Hepatocyte (in vitro differentiated cells): ENCODE results near the gene LRP1B. TPM values are rescaled to one million over a fixed set of nuclear protein-coding genes. Genes with fewer than 3 reads are reported as not detected.

Experiments used
- DNase-seq: peaks from one replicate; pipeline ENCODE4 v3.0.0-alpha.2; 2016; ENCODE audit warnings: low spot score
- H2AFZ ChIP-seq: fragments of 200-600 bp; sonication (generic); 2 replicates; pipeline ENCODE4 v1.6.0; 2016; ENCODE audit warnings: antibody characterized with exemption, mild to moderate bottlenecking
- H3K27ac ChIP-seq: fragments of 200-600 bp; sonication (generic); 2 replicates; pipeline ENCODE4 v1.5.1; 2016; ENCODE audit warnings: mild to moderate bottlenecking
- H3K27me3 ChIP-seq: fragments of 200-600 bp; sonication (generic); 2 replicates; pipeline ENCODE4 v1.6.1; 2016
- H3K36me3 ChIP-seq: fragments of 200-600 bp; sonication (generic); replicated peaks from 2 replicates; pipeline ENCODE4 v1.5.1; 2016; ENCODE audit warnings: low read depth; ENCODE audit not compliant: insufficient read depth
- H3K4me1 ChIP-seq: fragments of 200-600 bp; sonication (generic); 2 replicates; pipeline ENCODE4 v1.5.1; 2016; ENCODE audit warnings: mild to moderate bottlenecking, moderate library complexity; ENCODE audit not compliant: insufficient read depth
- H3K4me2 ChIP-seq: fragments of 200-600 bp; sonication (generic); 2 replicates; pipeline ENCODE4 v1.6.0; 2016
- H3K4me3 ChIP-seq: fragments of 200-600 bp; sonication (generic); 2 replicates; pipeline ENCODE4 v1.5.1; 2016; ENCODE audit warnings: mild to moderate bottlenecking
- H3K79me2 ChIP-seq: fragments of 200-600 bp; sonication (generic); 2 replicates; pipeline ENCODE4 v1.6.0; 2017; ENCODE audit warnings: mild to moderate bottlenecking
- H3K9me2 ChIP-seq: fragments of 200-600 bp; sonication (generic); replicated peaks from 2 replicates; pipeline ENCODE4 v1.6.0; 2017; ENCODE audit warnings: mild to moderate bottlenecking; ENCODE audit not compliant: insufficient read depth
- H3K9me3 ChIP-seq: fragments of 200-600 bp; sonication (generic); 2 replicates; pipeline ENCODE4 v1.5.1; 2016; ENCODE audit warnings: low read depth, mild to moderate bottlenecking
- H4K20me1 ChIP-seq: fragments of 200-600 bp; sonication (generic); 2 replicates; pipeline ENCODE4 v1.6.0; 2016; ENCODE audit warnings: mild to moderate bottlenecking; ENCODE audit not compliant: insufficient read depth, poor library complexity, severe bottlenecking
- CTCF ChIP-seq: fragments of 200-600 bp; sonication (generic); IDR thresholded peaks from 2 replicates; pipeline ENCODE4 v1.5.1; 2016; ENCODE audit warnings: antibody characterized with exemption, mild to moderate bottlenecking; ENCODE audit not compliant: poor library complexity
- EZH2 ChIP-seq: fragments of 200-600 bp; sonication (generic); IDR thresholded peaks from 2 replicates; pipeline ENCODE4 v1.6.1; 2016; ENCODE audit warnings: antibody characterized with exemption, mild to moderate bottlenecking, borderline replicate concordance
- EZH2phosphoT487 ChIP-seq: fragments of 200-600 bp; sonication (generic); IDR thresholded peaks from one replicate; pipeline ENCODE4 v1.6.1; 2018; ENCODE audit warnings: antibody characterized with exemption, mild to moderate bottlenecking, low read depth, moderate library complexity; ENCODE audit not compliant: unreplicated experiment, severe bottlenecking
- WGBS: methylation state at CpG from one replicate; pipeline ENCODE4 v1.1.6; 2016; ENCODE audit warnings: low lambda C conversion rate; ENCODE audit errors: missing lambda C conversion rate; 5-methylcytosine and 5-hydroxymethylcytosine counted together
- polyA plus RNA-seq: library from polyadenylated mRNA; unstranded; fragments of >200 nt; fragmentation: Nextera tagmentation; extraction: Ambion mirVana; gene quantifications from 2 replicates; pipeline ENCODE4 v1.2.1, GENCODE V29; 2016
- total RNA-seq: library from RNA; depleted of rRNA; stranded (reverse); fragments of >200 nt; gene quantifications from 2 replicates; pipeline ENCODE4 v1.2.3, GENCODE V29; 2014

Gene LRP1B
- total and polyA plus RNA-seq, 2 experiments from 2014 or later, result 0.65 to 2.0 TPM

- Histone ChIP-seq H4K20me1 (no peaks in the 10 kb centered on the region), H3K27me3 (no peaks in the 10 kb centered on the region), H3K9me3 (no peaks in the 10 kb centered on the region), H3K36me3 (no peaks in the 10 kb centered on the region), H3K4me3 (no peak overlapping the region), H3K4me2 (no peak overlapping the region), H3K4me1 (no peaks in the 10 kb centered on the region), H3K79me2 (no peaks in the 10 kb centered on the region), H3K27ac (no peak overlapping the region), H3K9me2 (no peaks in the 10 kb centered on the region), H2AFZ (no peak overlapping the region)
- no peak for TF ChIP-seq EZH2phosphoT487
- no peak for TF ChIP-seq EZH2
- no peak for TF ChIP-seq CTCF
- DNase-seq, result no peak
- WGBS, result 82% methylated on average over 1 of the region's 1 CpG
These were observed 1140.4 kb downstream of the LRP1B start for GRCh38 chr2:140990416-140990815.

DNA sequence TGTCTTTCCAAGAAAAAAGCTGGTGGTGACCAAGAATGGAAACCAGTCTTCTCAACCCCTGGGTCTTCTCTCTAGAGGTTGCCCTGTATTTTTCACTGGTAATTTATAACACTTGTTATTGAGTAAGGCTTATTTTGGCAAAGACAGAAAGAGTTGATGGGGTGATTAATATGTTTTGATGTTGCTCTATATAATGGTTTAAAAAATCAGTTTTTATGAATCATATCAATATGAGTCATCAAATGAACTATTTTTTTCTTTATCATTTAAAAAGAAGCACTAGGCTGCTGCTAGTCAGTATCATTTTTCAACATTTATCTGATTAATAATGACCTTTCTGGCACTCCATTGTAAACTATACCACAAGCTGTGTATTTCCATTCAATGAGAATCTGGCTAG lies 1142.2 kb downstream of the LRP1B start:
- Histone ChIP-seq H3K4me2 (no peak overlapping the region), H2AFZ (no peak overlapping the region), H3K9me2 (no peaks in the 10 kb centered on the region), H3K4me1 (no peaks in the 10 kb centered on the region), H3K27ac (no peak overlapping the region), H3K79me2 (no peaks in the 10 kb centered on the region), H3K4me3 (no peak overlapping the region), H3K27me3 (no peaks in the 10 kb centered on the region), H3K9me3 (no peaks in the 10 kb centered on the region), H4K20me1 (no peaks in the 10 kb centered on the region), H3K36me3 (no peaks in the 10 kb centered on the region)
- TF ChIP-seq CTCF (no peak), EZH2phosphoT487 (no peak), EZH2 (no peak)
- no peak for DNase-seq

DNA sequence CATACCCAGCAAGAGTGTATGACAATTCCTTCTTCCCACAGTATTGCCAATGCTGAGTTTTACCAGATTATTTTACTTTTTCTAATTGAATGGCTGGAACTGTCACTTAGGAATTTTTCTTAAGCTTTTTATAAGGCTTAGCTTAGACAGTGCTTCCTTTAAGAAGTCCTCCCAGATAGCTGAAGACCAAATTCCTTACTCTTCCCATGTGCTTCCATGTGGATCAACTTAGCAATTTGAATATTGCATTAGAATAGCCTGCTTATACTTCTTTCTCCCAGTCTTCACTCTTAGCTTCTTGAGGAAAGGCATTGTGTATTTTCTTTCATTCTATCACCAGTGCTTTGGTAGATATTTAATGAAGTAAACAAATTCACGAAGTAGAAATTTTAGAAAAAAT lies 1144.4 kb downstream of the LRP1B start:
- WGBS, result 88% methylated on average over 1 of the region's 1 CpG
- H3K27ac ChIP-seq, result no peak overlapping the region

More for the DNA sequence above, 1144.4 kb downstream of the LRP1B start:
- Histone ChIP-seq H4K20me1 (no peaks in the 10 kb centered on the region), H3K9me3 (no peaks in the 10 kb centered on the region), H2AFZ (no peak overlapping the region), H3K9me2 (no peaks in the 10 kb centered on the region), H3K79me2 (no peaks in the 10 kb centered on the region), H3K4me2 (no peak overlapping the region), H3K27me3 (no peaks in the 10 kb centered on the region), H3K4me3 (no peak overlapping the region), H3K4me1 (no peaks in the 10 kb centered on the region), H3K36me3 (no peaks in the 10 kb centered on the region)
- DNase-seq, result no peak
- no peak for TF ChIP-seq EZH2phosphoT487
- TF ChIP-seq EZH2, result no peak
- no peak for TF ChIP-seq CTCF
